Esophagus squamous epithelium (tissue), 5 donors: ENCODE data around the gene PRR35. TPM values are rescaled to one million over a fixed set of nuclear protein-coding genes. Genes with fewer than 3 reads are reported as not detected.

Experiments used
- DNase-seq: peaks from one replicate; lab custom pipeline; 2025; lab: John Stamatoyannopoulos, UW
- H3K27ac ChIP-seq, 4 donors: fragments of 200-600 bp; sonication (generic); one replicate each; pipeline ENCODE4 v1.5.1; 2016 to 2019; ENCODE audit warnings: mild to moderate bottlenecking in 1 of 4
- H3K27me3 ChIP-seq, 4 donors: fragments of 200-600 bp; sonication (generic); 1 replicate in 3 of 4; 2 replicates in 1 of 4; pipeline versions ENCODE4 v1.5.1 to v1.6.0; 2017 to 2021; ENCODE audit warnings: antibody characterized with exemption in 1 of 4
- H3K36me3 ChIP-seq, 3 donors: fragments of 200-600 bp; sonication (generic); one replicate each; pipeline ENCODE4 v1.5.1; 2016 to 2019
- H3K4me1 ChIP-seq, 3 donors: fragments of 200-600 bp; sonication (generic); one replicate each; pipeline ENCODE4 v1.5.1; 2017 to 2019
- H3K4me3 ChIP-seq, 4 donors: fragments of 200-600 bp; sonication (generic); 1 replicate in 3 of 4; 2 replicates in 1 of 4; pipeline ENCODE4 v1.5.1; 2016 to 2019; ENCODE audit warnings: mild to moderate bottlenecking in 2 of 4, moderate library complexity in 1 of 4
- H3K9me3 ChIP-seq, 3 donors: fragments of 200-600 bp; sonication (generic); one replicate each; pipeline ENCODE4 v1.5.1; 2016 to 2019
- CTCF ChIP-seq, 6 experiments: fragments of 450-650 bp in 4 of 6; fragments of 200-600 bp in 2 of 6; sonication (generic) in 2 of 6; IDR thresholded peaks; one replicate each; pipeline ENCODE4 v1.5.1; 2016 to 2019; ENCODE audit warnings: antibody characterized with exemption in 6 of 6, mild to moderate bottlenecking in 4 of 6, moderate library complexity in 4 of 6
- POLR2A ChIP-seq, 4 donors: fragments of 450-650 bp; IDR thresholded peaks; one replicate each; pipeline ENCODE4 v1.6.1; 2017; ENCODE audit warnings: antibody characterized with exemption in 4 of 4, mild to moderate bottlenecking in 4 of 4, moderate library complexity in 3 of 4
- WGBS, 2 donors: methylation state at CpG; one replicate each; pipeline ENCODE4 v1.1.5; 2018; 5-methylcytosine and 5-hydroxymethylcytosine counted together
- intact Hi-C: fragments of 100-400 bp; cut with DNase I; formaldehyde crosslinking; loops from one replicate; pipeline ENCODE4 v1.15.0; 2022
- small RNA-seq, 4 donors: library from RNA; depleted of rRNA; stranded (forward); fragments of <200 nt; gene quantifications; one replicate each; pipeline ENCODE3, GENCODE V24; 2016
- total RNA-seq, 4 donors: library from RNA; depleted of rRNA; stranded (reverse); fragments of >200 nt; gene quantifications; one replicate each; pipeline ENCODE4 v1.1.0, GENCODE V29; 2016
- donor health status: DM: yes; HTN: yes; CAD: no.

Gene PRR35
- total RNA-seq, 4 donors from 2014 or later: not detected

GRCh38 chr16:610513-611381 is 50.6 kb downstream of the PRR35 start:
- H3K27ac ChIP-seq: peak overlapping the region in 2 of 4 donors; percentile 29 to 32
- WGBS, 2 donors: 37 to 47% methylated on average over 4 to 15 of the region's 28 CpGs
- peaks cover 0 to 23% (median 0%) of the 10 kb centered on the region in 3 donors for H3K36me3 ChIP-seq
- peaks cover 11 to 47% (median 12%) of the 10 kb centered on the region in 3 donors for H3K4me1 ChIP-seq
- intact Hi-C loops: no loop called here
- no peaks in the 10 kb centered on the region for H3K9me3 ChIP-seq
- H3K4me3 ChIP-seq: no peak overlapping the region
- TF ChIP-seq POLR2A (IDR thresholded peaks at IDR 0.05) (no peak), CTCF (IDR thresholded peaks at IDR 0.05) (peak; percentile 62 to 86 (median 71))
- H3K27me3 ChIP-seq: no peaks in the 10 kb centered on the region
- no peak for DNase-seq

GRCh38 chr16:615122-615521 is 54.9 kb downstream of the PRR35 start:
- no peak for TF ChIP-seq POLR2A (IDR thresholded peaks at IDR 0.05)
- no peak for TF ChIP-seq CTCF (IDR thresholded peaks at IDR 0.05)
- H3K27ac ChIP-seq: no peak overlapping the region
- no peaks in the 10 kb centered on the region for H3K27me3 ChIP-seq
- H3K4me1 ChIP-seq: peaks cover 8 to 23% (median 11%) of the 10 kb centered on the region in 3 donors
- intact Hi-C loops: no loop called here
- H3K36me3 ChIP-seq: peaks cover 0 to 41% (median 0%) of the 10 kb centered on the region in 3 donors
- no peaks in the 10 kb centered on the region for H3K9me3 ChIP-seq
- no peak overlapping the region for H3K4me3 ChIP-seq
- WGBS, 2 donors: 77 to 87% methylated on average over 4 to 9 of the region's 13 CpGs
- DNase-seq: no peak

Small RNAs within 50 kb of the gene (small RNA-seq; reads per million reads assigned to genes)
- 0.42 to 0.82 (median 0.61) reads per million in 4 donors for gene MIR3176
- gene MIR5587: 0 to 0.18 (median 0) reads per million in 4 donors
- 0 reads per million in 4 donors for gene Z98883.1

Other genes with a start within 250 kb of the PRR35 start
- 10 to 100 TPM; 17.8 to 32.2 (median 22.2) TPM for gene AXIN1, start 207.7 kb upstream of the PRR35 start, total RNA-seq
- gene MRPL28, start 189.9 kb upstream of the PRR35 start, total RNA-seq: 10 to 100 TPM; 57.9 to 68.2 (median 63.0) TPM
- 10 to 100 TPM; 23.5 to 31.7 (median 27.6) TPM for gene PGAP6, start 178.4 kb upstream of the PRR35 start, total RNA-seq
- gene NME4, start 163.2 kb upstream of the PRR35 start, total RNA-seq: 10 to 100 TPM; 20.7 to 48.3 (median 25.3) TPM
- gene DECR2, start 158.5 kb upstream of the PRR35 start, total RNA-seq: 10 to 100 TPM; 13.6 to 19.6 (median 17.0) TPM
- gene RAB11FIP3, start 134.7 kb upstream of the PRR35 start, total RNA-seq: 10 to 100 TPM in 2 of 4 donors, 1 to 10 TPM in 2; 8.0 to 25.6 (median 10.1) TPM
- 10 to 100 TPM; 29.4 to 69.6 (median 52.4) TPM for gene CAPN15, start 32.7 kb upstream of the PRR35 start, total RNA-seq
- under 1 TPM in 3 of 4 donors, not detected in 1; 0.09 to 0.95 (median 0.59) TPM for gene NHLRC4, start 6.6 kb downstream of the PRR35 start, total RNA-seq
- 10 to 100 TPM; 15.9 to 24.0 (median 20.4) TPM for gene PIGQ, start 9.6 kb downstream of the PRR35 start, total RNA-seq
- gene RAB40C, start 29.7 kb downstream of the PRR35 start, total RNA-seq: 10 to 100 TPM; 14.2 to 31.4 (median 20.3) TPM
- gene WFIKKN1, start 70.6 kb downstream of the PRR35 start, total RNA-seq: 1 to 10 TPM in 1 of 4 donors, under 1 TPM in 3; under 0.01 to 1.8 (median 0.29) TPM
- gene METTL26, start 75.9 kb downstream of the PRR35 start, total RNA-seq: 100 to 1,000 TPM in 1 of 4 donors, 10 to 100 TPM in 3; 69.6 to 105 (median 79.9) TPM
- 10 to 100 TPM; 17.3 to 35.6 (median 28.1) TPM for gene MCRIP2, start 81.4 kb downstream of the PRR35 start, total RNA-seq
- gene WDR90, start 89.0 kb downstream of the PRR35 start, total RNA-seq: 10 to 100 TPM in 3 of 4 donors, 1 to 10 TPM in 1; 7.2 to 26.5 (median 15.8) TPM
- gene RHOT2, start 107.7 kb downstream of the PRR35 start, total RNA-seq: 10 to 100 TPM; 28.4 to 70.2 (median 48.9) TPM
- 1 to 10 TPM in 1 of 4 donors, under 1 TPM in 2, not detected in 1; 0.38 to 1.1 (median 0.57) TPM for gene RHBDL1, start 115.3 kb downstream of the PRR35 start, total RNA-seq
- gene STUB1, start 120.0 kb downstream of the PRR35 start, total RNA-seq: 100 to 1,000 TPM; 102 to 148 (median 120) TPM
- 10 to 100 TPM; 53.7 to 70.7 (median 62.5) TPM for gene JMJD8, start 123.9 kb downstream of the PRR35 start, total RNA-seq
- 10 to 100 TPM in 1 of 4 donors, 1 to 10 TPM in 3; 6.9 to 11.8 (median 7.8) TPM for gene WDR24, start 130.0 kb downstream of the PRR35 start, total RNA-seq
- 1 to 10 TPM; 2.2 to 8.4 (median 3.7) TPM for gene FBXL16, start 145.4 kb downstream of the PRR35 start, total RNA-seq
- gene METRN, start 154.7 kb downstream of the PRR35 start, total RNA-seq: 10 to 100 TPM in 2 of 4 donors, 1 to 10 TPM in 2; 4.2 to 12.7 (median 8.8) TPM
- 10 to 100 TPM; 11.6 to 29.1 (median 24.2) TPM for gene ANTKMT, start 160.8 kb downstream of the PRR35 start, total RNA-seq
- 1 to 10 TPM in 1 of 4 donors, under 1 TPM in 3; under 0.01 to 1.0 (median 0.47) TPM for gene CCDC78, start 166.0 kb downstream of the PRR35 start, total RNA-seq
- gene HAGHL, start 166.7 kb downstream of the PRR35 start, total RNA-seq: 1 to 10 TPM in 3 of 4 donors, not detected in 1; 1.7 to 5.7 (median 4.8) TPM
- 10 to 100 TPM; 29.7 to 34.5 (median 33.2) TPM for gene CIAO3, start 180.6 kb downstream of the PRR35 start, total RNA-seq
- 1 to 10 TPM in 2 of 4 donors, under 1 TPM in 2; 0.79 to 5.4 (median 2.3) TPM for gene MSLN, start 200.3 kb downstream of the PRR35 start, total RNA-seq
- 10 to 100 TPM; 20.3 to 33.3 (median 24.9) TPM for gene RPUSD1, start 228.0 kb downstream of the PRR35 start, total RNA-seq
- gene CHTF18, start 228.2 kb downstream of the PRR35 start, total RNA-seq: 10 to 100 TPM in 1 of 4 donors, 1 to 10 TPM in 3; 5.0 to 17.8 (median 7.3) TPM
- not detected for gene GNG13, start 240.3 kb downstream of the PRR35 start, total RNA-seq